GM21786 (cell line): ENCODE results near the gene FNDC8.
A peak's percentile ranks its signal among the peaks of the same experiment; 100 is the strongest.
"Not testable (repeated sequence)": the region's sequence is repeated elsewhere in the genome, so short reads cannot be mapped to it uniquely, and the experiment has no call there.

ENCODE experiments used
- ATAC-seq: cut with Tn5 transposase; IDR thresholded peaks from one replicate; pipeline ENCODE4 v1.9.1; 2021; ENCODE audit not compliant: unreplicated experiment

FNDC8 gene

DNA sequence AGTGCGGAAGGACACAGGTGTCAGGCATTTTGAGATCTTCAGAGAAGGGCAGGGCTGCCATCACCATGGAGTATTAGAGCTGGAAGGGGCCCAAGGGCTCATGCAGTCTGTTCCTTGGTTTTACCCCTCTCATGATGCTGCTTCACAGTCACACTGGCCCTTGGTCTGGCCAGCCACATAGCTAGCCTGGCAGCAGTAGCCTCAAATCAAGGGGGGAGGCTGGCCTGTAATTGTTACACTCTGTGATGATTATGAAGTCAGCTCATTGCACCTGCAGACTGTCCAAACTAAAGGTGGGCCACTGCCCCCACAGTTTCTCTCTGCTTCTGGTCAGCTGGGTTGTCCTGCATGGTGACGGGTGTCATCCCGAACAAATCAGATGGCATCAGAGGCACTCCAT is at the start of gene FNDC8:
Gene FNDC8, plus strand, starts transcription at position 301 of the 400 bp plus-strand sequence. Its CDS starts 79 bp downstream, at position 380.
- ATAC-seq = no peak

DNA sequence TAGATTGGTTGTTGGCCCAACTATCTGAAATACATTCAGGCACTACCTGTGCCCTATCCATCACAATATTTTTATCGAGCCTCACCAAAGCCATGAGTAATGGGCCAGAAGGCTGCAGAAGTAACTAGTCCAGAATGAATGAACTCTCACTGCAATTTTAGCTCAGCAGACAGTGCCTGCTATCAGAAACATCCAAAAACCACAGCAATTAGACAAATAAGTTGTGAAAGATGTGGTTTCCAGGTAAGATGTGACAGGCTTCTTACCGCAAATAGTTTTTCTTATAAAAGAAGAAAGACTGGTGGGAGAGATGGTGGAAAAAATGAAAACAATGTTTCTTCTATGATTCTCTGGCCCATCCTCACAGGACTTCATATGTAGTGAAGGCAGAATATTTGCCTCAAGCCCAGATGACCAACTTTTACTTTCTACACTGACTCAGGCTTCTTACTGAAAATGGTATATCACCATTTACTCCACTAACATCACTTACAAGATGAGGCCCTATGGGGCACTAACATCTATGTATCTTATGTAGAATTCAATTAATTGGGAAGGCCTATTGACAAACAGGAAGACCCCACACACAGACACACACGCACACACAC is 48.1 kb upstream of the FNDC8 start:
- ATAC-seq = no peak

DNA sequence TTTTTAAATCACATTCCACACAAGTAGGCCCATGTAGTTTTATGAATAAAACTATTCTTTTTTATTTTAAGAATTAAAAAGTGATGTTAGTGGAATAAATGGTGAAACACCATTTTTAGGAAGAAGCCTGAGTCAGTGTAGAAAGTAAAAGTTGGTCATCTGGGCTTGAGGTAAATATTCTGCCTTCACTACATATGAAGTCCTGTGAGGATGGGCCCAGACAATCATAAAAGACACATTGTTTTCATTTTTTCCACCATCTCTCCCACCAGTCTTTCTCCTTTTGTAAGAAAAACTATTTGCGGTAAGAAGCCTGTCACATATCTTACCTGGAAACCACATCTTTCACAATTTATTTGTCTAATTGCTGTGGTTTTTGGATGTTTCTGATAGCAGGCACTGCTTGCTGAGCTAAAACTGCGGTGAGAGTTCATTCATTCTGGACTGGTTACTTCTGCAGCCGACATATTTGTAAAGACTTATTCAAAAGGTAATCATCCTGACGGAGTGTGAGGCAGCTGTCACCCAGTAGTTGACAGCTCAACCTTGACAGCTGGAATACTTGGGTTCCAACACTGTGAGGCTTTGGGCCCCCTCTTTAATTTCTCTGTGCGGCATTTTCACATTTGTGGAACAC is 47.3 kb upstream of the FNDC8 start:
- ATAC-seq = no peak

DNA sequence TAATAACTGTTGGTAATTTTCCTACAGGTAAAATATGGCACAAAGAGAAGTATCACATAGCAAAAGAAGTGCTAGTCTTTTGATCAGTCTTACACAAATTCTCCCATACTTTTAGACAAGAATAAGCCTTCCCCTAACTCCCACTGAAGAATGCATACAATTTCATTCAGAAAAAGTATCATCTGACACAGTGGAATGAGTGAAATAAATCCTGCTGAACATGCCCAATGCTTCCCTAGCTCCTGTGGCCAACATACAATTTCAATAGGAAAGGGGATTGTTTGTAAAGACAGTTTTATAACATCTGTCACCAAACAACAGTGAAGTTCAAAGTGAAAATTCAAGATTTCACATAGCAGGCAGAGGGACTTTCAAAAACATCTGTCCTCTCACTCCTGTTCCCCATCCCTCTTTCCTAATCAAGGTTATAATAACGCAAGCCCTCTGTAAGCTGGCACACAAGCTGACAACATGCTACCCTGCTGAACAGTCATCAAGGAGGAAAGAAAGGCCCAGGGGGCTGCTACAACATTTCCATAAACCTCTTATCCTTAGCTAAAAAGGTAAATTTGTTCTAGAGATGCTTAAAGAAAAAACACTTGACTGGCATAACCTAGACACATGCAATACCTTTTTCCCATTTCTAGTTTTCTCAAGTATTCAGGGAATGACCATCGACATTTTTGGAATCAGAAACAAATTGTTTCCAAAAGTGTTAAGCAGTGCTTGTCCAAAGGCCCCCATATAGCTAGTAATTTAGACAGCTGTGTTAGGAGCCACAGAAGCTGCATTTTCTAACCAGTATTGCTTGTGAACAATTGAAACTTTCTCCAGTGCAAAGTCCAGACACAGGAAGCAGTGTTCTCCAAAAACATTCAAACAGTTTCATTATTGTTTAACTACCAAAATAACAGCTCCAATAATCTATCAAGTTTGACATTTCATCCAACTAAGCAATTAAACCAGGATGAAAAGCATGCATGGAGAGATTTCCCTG is 46.4 kb upstream of the FNDC8 start:
- ATAC-seq = no peak

DNA sequence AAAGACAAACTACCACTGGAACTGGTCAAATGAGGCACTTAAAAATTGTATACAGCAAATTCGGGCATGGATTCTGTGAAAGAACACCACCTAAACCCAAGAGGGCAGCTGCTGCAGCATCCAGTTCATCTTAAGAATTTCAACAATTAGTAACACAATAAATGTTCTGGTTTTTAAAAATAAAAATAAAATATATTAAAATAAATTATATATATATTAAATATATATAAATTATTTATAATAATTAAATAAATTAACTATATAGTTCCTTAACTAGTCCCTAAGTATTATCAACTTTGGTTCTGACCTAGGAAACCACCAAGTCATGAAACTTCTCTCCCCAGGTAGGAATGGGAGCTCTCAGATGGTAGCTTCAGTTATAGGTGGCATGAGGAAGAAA is 44.5 kb upstream of the FNDC8 start:
- ATAC-seq = no peak

DNA sequence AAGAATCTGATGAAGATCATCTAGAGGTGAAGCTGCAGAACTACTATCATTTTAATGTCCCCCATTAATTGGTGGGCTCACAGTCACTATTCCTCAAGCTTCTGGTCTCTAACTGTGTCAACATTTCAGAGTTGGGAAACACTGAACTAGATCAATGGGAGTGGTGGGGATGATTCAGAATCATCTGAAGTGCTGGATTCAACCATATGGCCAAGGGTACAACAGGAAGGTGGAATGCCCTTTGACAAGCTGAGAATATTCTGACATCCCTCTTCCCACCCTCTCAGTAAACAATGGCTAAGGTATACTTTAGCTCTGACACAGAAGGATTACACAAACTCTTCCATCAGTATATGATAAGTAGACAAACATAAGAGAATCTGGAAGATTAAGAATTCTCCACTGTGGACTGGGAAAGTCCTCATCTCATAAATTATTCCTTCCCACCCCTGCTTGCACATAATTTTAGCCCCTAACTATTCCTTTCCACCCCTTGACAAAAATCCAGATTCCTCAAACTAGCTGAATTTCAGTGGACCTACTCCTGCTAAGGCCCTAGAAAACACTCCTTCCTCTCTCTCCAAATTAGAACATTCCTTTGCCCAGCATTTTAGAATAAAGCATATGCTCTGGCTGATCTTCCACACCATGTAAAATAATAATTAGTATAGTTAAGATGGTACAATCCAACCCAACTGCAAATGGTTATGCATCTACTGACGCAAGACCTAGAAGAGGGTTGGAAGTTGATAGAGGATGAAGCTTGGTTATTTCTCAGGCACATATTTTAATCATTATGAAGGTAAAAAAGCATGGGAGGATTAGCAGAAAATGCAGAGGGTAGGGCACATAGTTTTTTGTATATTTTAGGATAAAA is 41.6 kb upstream of the FNDC8 start:
- no peak for ATAC-seq

DNA sequence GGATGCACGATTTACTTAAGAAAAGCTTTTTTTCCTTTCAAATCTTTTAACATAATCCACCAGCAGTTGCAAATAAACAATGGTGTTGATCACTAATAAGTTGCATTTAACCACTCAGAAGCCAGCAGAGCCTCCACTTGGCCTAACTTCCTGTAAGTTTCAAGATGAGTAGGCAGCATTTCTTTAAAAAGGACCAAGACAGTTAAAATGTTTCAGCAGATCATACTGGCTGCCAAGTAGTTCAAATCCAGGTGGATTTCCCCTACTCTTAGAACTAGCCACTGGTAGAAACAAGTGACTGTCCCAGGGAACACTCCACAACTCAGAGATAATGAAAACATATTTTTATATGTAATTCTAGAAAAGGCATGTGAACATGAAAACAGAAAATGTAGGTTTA is 40.9 kb upstream of the FNDC8 start:
- no peak for ATAC-seq

DNA sequence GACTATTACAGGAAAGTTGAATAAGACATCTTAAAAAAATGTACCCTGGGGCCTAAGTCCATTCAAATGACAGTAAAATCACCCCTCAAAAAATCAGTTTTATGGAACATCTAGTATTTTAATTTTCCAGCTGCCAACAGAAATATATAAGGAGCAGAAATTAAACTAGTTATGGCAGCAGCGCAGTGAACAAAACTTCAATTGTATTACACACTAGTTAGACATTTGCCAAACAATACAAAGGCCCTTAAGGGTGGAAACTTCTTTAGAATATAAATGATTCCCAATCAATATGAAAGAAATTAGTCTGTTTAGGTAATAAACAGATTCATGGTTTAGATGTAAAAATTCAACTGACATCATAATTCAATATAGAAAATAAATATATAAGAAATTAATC is 39.8 kb upstream of the FNDC8 start:
- no peak for ATAC-seq

DNA sequence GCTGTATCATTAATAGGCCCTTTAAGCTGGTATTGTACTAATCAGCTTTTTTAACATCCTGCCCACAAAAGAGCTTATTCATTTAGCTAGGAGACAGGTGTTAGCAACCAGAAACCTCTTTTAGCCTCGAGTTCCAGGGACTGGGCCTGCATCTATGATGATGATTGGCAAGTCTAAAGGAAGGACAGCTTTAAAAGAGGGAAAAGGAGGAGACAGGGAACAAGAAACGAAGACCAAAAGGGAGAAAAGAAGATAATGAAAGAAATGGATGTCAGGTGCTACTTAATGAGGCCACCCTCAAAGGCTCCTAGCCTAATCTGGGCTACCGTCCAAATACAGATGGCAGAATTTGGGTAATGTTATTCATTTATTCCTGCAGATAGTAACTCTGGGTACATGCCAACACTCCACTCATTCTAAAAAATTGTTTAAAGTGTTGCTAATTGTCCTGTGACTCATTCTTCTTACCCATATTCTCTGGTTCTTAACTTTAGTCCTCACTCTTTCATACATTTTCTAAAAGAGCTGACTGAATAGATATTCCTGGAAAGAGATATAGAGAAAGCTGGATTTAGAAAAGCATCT is 39.2 kb upstream of the FNDC8 start:
- ATAC-seq = no peak

DNA sequence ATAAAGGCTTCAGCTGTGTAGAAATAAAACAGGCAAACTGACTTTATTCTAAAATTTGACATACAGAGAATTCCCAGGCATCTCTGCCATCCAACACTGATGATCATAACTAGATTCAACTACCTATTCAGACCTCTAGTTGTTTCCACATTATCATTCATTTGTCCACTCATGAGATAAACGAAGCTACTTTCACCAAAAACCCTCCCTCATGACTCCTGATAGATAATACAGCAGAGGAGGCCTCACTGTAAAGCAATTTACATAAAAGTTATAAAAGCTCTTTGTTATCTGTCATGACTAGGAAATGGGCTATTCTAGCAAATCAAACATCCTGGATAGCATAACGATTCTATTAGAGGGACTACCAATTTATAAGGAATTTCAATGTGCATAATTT is 38.3 kb upstream of the FNDC8 start:
- no peak for ATAC-seq

DNA sequence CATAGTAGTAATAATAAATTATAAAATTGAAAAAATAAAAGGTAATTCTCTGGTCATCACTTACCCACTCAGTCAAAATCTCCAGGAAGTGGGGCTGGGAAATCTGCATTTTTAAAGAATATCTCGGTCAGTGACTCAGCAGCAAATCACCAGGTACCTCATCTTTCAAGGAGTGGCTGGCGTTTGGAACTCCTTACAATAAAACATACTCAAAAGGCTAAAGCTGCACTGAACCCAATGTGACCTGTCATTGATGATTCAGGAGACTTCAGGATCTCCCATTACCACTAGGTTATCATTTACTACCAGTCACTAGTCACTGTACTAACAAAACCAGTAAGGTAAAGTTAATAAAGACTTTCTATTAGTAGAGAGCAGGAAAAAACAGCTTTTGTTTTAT is 36.4 kb upstream of the FNDC8 start:
- ATAC-seq = no peak

DNA sequence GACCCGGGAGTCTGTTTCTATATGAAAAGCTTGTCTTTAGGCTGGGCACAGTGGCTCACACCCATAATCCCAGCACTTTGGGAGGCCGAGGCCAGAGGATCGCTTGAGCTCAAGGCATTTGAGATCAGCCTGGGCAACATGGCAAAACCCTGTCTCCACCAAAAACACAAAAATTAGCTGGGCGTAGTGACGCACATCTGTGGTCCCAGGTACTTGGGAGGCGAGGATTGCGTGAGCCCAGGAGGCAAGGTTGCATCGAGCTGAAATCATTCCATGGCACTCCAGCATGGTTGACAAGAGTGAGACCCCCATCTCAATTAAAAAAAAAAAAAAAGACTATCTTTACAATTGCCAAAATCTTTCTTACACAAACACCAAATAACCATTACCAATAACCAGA is 35.3 kb upstream of the FNDC8 start:
- no peak for ATAC-seq

DNA sequence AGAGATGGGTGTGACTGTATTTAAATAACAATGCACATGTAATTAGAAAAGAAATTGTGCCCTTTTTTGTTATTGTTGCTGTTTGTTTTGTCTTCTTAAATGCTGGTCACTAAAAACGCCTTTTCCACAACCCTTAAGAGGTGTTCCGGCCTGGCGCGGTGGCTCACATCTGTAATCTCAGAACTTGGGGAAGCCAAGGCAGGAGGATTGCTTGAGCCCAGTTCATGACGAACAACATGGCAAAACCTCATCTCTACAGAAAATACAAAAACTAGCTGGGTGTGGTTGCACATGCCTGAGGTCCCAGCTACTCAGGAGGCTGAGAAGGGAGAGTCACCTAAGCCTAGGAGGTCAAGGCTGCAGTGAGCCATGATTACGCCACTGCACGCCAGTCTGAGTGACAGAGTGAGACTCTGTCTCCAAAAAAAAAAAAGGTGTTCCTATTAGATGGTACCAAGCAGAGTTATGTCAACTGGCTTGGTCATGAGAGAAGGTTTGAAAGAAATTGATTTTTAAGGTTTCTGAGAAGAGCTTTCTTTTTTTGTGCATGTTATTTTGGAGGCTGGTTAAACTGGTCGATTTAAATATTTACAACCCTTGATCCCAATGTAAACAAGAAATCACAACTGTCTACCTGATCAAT is 34.4 kb upstream of the FNDC8 start:
- ATAC-seq = no peak

DNA sequence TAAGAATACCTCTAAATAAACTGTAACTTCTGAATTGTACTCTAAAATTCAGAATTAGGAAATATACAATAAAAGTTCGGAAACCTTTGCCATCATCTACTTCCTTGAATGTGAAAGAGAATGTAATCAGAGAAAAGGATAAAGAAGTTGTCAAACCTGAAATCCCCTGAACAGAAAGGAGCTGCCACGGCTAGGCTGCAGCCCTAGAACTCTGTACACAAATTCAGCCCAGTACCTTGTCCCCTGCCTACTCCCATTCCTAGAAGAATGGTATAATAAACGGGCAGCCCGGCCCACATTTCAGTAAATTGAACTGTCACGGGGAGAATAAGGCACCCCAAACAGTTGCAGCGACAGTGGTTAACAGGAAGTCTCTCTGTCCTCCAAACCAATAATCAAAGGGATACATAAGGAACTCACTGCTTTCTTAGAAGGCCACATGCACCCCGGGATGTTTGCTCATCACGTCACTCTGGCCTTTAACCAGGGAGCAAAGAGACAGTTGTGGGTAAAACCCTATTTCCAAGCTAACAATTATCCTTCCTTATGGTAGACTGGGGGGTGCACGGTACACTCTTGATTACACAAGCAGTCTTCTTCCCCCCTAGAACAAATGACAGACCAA is 33.6 kb upstream of the FNDC8 start:
- no peak for ATAC-seq

DNA sequence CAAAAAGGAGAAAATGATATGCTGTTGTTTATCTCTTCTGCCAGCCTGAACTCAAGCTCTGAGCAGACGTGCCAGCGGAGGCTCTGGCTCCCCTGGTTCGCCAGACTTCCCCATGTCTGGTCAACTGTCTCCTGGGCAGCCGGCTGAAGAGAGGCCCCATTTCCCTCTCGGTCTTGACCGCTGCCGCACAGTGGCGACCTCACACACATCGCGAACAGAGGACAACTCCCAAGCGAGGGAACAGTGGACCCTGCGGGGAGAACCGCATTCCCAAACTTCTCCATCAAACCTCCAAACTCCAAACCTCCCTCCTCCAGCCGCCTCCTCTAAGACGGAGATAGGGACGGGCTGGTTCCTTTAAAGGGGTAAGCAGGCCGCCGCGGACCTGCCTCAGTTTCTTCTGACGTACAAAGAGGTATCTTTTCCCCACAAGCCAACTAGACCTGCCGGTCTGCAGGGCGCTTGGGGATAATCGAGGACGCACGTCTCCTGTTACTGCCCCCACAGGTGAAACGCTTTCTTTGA is 33.0 kb upstream of the FNDC8 start:
- no peak for ATAC-seq

DNA sequence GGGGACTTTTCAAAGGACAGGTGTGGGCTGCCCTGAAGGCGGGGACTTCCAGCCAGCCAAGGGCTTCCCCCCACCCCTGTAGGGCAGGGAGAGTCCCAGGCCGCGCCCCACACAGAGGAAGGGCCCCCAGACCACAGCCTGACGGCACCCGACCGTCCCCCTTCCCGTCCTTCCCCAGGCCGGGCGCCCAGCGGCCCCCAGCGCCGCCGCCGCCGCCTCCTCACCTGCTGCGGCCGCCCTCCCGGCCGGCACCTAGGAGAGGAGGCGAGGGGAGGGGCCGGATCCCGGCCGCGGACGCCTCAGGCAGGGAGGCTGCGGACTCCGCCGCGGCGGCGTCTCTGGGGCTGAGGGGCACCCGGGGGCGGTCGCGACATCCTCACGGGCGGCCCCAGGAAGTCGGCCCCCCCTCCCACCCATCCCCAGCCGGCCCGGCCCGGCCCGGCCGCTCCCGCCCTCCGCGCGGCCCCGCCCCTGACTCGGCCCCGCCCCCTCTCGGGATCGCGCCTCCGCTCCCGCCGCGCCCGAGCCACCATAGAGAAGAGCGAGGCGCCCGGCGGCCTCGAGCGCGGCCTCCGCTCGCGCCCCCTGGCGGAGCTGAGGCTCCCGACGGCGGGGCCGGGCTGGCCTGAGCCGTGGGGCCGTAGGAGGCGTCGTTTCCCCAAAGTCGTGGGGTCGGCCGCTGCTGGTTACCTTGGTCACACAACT is 32.4 kb upstream of the FNDC8 start:
- ATAC-seq = peak; percentile 58

DNA sequence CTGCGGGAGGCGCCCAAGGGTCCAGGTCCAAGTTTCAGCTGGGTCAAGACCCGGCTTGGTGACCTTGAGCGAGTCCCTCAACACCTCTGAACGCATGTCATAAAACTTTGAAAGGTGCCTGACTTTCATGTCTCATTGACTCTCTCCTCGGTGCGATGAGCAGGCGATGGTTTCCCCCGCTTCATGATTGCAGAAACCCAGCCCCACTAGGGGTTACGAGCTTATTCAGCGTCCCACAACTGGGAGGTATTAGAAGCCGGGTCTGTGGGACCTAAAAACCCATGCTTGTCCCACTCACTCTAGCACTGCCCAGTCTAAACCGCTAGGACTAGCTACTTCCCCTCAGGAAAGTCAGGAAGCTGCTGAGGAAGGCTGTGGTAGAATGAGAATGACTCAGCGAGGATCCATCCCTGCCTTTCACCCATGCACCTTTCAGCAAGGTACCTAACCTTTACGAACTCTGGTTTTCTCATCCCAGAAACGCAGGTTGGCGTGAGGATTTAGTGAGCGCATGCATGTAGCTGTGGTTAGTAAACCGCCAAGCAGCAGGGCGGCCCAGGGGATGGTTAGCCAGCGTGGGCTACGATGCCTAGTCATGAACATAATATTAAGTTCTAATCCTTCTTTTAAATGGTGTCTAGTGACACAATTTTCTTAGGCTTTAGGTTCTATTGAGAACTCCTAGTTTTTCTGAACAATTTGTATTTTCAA is 31.7 kb upstream of the FNDC8 start:
- ATAC-seq = peak; percentile 15

DNA sequence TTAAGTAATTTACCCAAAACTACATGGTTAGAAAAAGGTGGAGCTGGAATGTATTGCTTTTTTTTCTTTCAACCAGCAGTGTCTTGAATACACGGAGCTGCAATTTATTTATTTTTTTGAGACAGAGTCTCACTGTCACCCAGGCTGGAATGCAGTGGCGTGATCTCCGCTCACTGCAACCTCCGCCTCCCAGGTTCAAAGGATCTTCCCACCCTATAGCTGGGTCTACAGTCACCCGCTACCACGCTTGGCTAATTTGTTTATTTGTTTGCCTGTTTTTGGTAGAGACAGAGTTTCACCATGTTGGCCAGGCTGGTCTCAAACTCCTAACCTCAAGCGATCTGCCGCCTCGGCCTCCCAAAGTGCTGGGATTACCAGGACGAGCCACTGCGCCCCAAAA is 30.7 kb upstream of the FNDC8 start:
- ATAC-seq = not testable (repeated sequence)
